HG03108 (cell line): Measurements from ENCODE around the gene ABLIM2.
A peak's percentile ranks its signal among the peaks of the same experiment; 100 is the strongest.

Source experiments
- ATAC-seq: cut with Tn5 transposase; IDR thresholded peaks from one replicate; pipeline ENCODE4 v1.9.1; 2021; ENCODE audit warnings: moderate library complexity; ENCODE audit not compliant: unreplicated experiment

Gene ABLIM2

GRCh38 chr4:8159537-8160232, 1.1 kb upstream of the ABLIM2 start:
- ATAC-seq = no peak

DNA sequence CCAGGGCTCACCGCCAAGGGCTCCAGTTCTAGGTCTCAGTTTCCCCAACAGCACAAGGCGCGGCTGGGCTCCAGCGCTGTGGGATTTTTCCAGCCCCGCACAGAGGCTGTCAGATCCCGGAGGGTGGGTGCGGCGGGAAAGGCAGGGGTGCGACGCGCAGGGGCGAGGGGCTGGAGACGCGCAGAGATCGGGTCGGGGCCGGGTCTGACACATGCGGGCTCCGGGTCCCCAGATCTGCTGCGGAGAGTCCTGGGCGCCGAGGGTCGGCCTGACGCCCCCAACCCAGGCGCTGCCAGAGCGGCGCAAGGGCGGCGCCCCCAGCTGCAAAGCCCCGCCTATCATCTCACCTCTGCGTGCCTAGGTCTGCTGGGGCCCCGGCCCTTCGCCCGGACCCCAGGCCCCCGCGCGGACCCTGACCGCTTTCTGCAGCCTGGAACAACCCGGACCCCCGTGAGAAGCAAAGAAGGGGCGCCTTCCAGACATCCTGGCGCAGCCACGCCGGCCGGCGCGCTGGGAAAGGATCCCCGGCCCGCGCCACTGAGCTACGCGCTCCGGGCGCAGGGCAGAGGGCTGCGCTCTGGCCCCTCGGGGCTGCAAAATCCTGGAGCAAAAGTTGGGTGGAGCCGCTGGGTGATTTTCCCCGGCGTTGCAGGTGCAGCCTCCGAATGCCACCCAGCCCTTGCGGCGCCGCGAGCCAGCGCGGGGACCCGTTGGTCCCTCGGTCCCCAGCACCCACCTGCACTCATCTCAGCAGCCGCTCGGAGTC, 486 bp downstream of the ABLIM2 start:
- ATAC-seq = peak; percentile 3

- no peak for ATAC-seq
Measured at GRCh38 chr4:8157496-8157895, 1.1 kb downstream of the ABLIM2 start.

- no peak for ATAC-seq
Measured at GRCh38 chr4:8156617-8157016, 2.0 kb downstream of the ABLIM2 start.

- ATAC-seq = no peak
Measured at GRCh38 chr4:8155660-8156421, 2.8 kb downstream of the ABLIM2 start.

GRCh38 chr4:8155048-8155447, 3.6 kb downstream of the ABLIM2 start:
- ATAC-seq = no peak

GRCh38 chr4:8153441-8153840, 5.2 kb downstream of the ABLIM2 start:
- ATAC-seq = no peak

DNA sequence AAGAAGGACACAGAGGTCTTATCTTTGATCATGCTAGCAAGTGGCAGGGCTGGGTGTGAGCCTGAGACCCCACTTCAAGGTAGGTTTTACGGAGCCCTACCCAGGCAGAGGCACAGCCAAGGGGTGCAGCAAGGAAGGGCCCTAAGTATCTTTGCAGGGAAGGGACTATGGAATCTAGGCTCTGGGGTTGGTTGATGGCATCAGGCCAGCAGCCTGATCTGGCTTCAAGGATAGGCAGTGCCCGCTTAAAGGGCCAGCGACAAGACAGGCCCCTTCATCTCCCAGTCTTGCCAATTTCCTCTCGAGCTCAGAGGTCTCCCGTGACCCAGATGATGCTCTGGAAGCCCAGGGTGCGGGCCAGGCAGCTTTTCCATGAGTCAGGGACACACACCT, 5.8 kb downstream of the ABLIM2 start:
- ATAC-seq = no peak

DNA sequence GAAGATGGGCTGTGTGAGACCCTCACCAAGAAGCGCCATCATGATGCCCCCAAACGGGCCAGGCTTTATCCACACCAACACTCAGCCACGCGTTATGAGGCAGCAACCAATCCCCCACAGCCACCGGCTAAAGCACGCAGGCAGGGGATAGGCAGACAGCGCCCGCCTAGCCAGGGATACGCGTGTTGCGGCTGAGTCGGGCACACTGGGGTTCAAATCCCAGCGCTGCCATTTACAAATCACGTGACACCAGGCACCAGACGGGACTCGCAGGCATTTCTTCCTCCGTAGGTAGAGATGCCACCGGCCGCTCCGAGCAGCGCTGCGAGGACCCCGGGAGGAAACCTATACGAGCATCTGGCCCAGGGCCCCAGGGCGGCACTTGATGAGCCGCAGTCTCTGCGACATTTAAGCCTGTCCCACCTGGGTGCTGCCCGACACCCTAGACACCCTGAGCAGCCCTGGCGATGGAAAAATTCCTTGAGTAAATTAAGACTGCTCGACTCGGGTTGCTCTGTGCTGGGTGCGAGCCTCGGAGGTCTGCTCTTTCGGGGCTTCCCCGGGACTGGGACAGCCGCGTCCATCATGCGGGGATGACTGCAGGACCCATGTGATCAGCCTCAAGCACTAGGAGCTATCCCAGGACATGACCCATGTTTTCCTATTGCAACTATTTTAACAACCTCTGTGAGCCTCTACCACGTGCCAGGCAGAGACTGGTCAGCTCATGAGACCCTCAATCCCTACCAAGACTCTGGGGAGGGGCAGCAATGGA, 6.3 kb downstream of the ABLIM2 start:
- no peak for ATAC-seq

DNA sequence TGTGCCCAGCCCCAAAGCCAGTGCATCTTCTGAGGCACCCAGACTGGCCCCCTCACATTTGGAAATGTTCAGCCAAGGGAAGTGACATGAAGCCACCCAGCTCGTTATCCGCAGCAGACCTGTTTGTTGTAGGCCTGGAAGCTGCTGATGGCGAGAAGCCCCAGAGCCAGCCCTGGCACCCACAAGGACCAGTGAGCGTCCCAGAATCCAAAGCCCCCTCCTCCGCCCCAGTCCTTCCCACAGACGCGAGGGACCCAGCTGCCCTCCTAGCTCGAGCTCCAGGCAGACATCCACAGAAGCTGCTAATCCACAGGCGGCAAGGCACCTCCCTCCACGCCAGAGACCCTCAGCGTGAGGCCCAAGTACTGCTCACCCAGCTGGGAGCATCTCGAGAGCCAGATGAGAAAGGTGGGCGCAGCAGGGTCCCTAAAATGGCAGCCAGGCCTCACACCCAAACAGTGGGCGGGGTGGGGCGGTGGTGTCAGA, 7.4 kb downstream of the ABLIM2 start:
- ATAC-seq = no peak

- ATAC-seq = no peak
Measured at GRCh38 chr4:8150152-8151090, 8.2 kb downstream of the ABLIM2 start.

DNA sequence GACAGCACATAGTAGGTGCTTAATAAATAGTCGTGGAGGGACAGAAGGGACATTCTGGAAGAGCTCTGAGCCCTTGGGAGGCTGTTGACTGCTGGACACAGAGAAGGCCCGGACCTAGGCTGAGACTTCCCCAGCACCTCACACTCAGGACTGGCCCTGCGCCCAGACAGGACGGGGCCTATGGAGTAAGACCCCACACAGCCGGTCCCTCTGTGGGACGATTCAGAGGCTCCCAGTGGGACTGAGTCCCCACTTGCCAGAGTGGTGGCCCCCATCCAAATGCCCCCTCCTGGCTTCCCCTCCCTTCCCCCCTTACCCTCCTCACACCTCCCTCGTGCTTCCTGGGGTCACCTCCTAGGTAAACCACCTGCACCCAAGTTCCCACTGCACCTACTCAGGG, 8.9 kb downstream of the ABLIM2 start:
- no peak for ATAC-seq

DNA sequence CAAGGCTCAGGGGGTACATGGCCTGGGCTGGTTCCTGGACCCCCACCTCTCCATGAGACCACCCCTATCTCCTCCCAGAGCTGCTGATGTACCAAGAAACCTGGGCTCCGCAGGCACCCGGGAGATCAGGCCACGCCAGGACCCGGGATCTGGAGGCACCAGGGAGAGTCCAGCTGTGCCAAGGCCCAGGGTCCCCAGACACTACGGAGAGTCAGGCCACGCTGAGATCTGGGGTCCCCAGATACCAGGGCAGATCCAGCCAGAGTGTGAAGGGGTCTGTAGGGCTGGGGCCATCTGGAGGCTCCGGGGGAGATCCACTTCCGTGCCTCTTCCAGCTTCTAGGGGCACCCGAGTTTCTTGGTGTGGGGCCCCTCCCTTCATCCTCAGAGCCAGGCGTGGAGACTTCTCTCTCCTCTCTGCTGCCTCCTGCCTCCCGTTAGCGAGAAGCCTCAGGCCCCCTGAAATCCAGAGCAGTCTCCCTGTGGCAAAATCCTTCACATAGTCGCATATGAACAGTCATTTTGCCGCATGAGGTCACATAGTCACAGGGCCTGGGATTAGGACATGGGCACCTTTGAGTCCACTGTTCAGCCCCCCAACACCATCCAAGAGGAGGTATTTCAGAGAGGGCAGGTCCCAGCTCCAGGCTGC, 9.7 kb downstream of the ABLIM2 start:
- no peak for ATAC-seq

DNA sequence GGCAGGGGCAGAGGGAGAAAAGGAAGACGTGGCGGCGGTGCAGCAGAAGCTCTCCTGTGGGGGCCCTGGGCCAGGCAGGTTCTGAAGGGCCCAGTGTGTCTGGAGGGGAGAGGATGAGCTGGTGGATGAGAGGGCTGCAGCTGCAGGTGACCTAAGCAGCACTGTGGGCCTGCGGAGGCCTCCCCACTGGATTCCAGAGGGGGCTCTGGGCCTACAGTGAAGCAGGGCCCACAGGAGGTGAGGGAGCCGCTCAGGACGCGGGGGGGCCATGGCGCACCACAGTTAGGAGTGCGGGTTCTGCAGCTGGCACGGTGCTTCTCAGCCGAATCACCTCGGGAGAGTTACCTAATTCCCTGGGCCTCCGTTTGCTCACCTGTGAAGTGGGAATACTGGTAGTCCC, 10.5 kb downstream of the ABLIM2 start:
- no peak for ATAC-seq

GRCh38 chr4:8147231-8147970, 11.2 kb downstream of the ABLIM2 start:
- no peak for ATAC-seq

DNA sequence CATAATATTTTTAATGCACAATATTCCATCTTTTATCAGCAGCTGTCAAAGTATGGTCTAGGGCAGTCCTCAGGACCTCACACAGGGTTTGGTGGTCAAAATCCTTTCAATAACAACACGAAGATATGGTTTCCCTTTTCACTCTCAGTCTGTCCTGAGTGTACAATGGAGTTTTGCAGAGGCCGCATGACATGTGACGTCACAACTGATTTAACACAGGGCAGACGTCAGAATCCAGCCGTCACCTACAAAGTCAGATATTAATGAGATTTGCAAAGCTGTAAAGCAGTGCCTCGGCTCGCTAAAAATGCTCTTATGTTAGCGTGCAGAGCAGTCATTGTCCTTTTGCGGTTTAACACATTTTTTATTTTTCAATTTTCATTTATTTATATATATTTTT, 12.5 kb downstream of the ABLIM2 start:
- ATAC-seq = no peak

- ATAC-seq = no peak
Measured at GRCh38 chr4:8144359-8144758, 14.3 kb downstream of the ABLIM2 start.

DNA sequence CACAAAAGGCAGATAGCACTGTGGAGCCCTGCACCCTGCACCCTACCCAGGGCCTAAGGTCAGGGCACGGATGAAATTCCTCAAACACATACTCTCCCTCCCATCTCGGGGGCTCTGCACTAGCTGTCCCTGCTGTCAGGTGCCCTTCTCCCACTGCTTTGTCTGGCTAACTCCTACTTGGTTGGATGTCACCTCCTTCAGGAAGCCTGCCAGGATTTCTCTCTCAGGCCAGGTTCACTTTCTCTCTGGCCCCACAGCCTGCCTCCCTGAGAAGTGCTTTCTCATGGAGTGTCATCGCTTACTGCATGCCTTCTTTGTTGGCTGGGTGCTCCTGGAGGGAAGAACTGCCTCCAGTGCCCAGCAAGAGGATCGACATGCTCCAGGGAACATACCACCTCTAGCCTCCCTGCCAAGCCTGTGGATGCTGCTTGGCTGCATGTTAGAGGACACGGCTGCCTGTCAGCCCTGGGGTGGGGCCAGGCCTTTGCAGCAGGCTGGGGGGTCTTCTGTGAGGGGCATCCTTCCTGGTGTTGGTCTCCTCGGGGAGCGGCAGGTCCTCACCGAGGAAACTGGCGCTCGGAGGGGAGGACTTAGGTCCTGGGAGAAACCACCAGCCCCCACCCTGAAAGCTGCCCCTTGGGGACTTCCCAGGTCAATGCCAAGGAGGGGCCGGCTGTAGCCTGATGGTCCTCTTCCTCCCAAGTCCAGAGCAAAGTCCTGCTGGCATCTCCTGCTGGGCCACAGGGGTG, 15.0 kb downstream of the ABLIM2 start:
- no peak for ATAC-seq
